ENCODE data around the gene AFF4. TPM values are rescaled to one million over a fixed set of nuclear protein-coding genes. Genes with fewer than 3 reads are reported as not detected.

The AFF4 gene
- total and polyA plus RNA-seq, 2 experiments from 2014 or later = 41.7 to 47.3 TPM

- Histone ChIP-seq H3K9me2 (ENCODE audit: insufficient read depth) (no peaks in the 10 kb centered on the region), H4K20me1 (ENCODE audit: insufficient read depth) (no peaks in the 10 kb centered on the region), H3K79me2 (ENCODE audit: insufficient read depth) (peaks cover 99% of the 10 kb centered on the region), H3K27me3 (replicated peaks; ENCODE audit: insufficient read depth) (no peaks in the 10 kb centered on the region), H3K27ac (no peak overlapping the region), H3F3A (ENCODE audit: insufficient read depth) (peaks cover 34% of the 10 kb centered on the region), H3K4me2 (ENCODE audit: unreplicated experiment) (no peak overlapping the region), H3K36me3 (ENCODE audit: low read depth) (peaks cover 92% of the 10 kb centered on the region), H3K4me1 (ENCODE audit: insufficient read depth) (no peaks in the 10 kb centered on the region), H2AFZ (no peak overlapping the region), H3K9ac (no peak overlapping the region), H3K4me3 (no peak overlapping the region), H3K9me3 (ENCODE audit: low read depth) (no peaks in the 10 kb centered on the region)
- WGBS, 2 experiments (ENCODE audit: low coverage in 1 of 2, low lambda C conversion rate in 2 of 2, missing lambda C conversion rate in 2 of 2) = 91% methylated on average over 7 of the region's 7 CpGs
- no peak for DNase-seq
- in situ Hi-C loops (cut with MboI) = no loop called here
- no peak for TF ChIP-seq EZH2phosphoT487 (IDR thresholded peaks at IDR 0.05; ENCODE audit: insufficient read depth, low read depth)
Observed at GRCh38 chr5:132896685-132897084, 66.7 kb downstream of the AFF4 start.

GRCh38 chr5:132895719-132896305 lies 67.6 kb downstream of the AFF4 start:
- Histone ChIP-seq H3K36me3 (ENCODE audit: low read depth) (peaks cover 92% of the 10 kb centered on the region), H3K9ac (no peak overlapping the region), H3K27ac (no peak overlapping the region), H4K20me1 (ENCODE audit: insufficient read depth) (no peaks in the 10 kb centered on the region), H3K4me3 (no peak overlapping the region), H2AFZ (no peak overlapping the region), H3K27me3 (replicated peaks; ENCODE audit: insufficient read depth) (no peaks in the 10 kb centered on the region), H3K9me2 (ENCODE audit: insufficient read depth) (no peaks in the 10 kb centered on the region), H3K4me2 (ENCODE audit: unreplicated experiment) (no peak overlapping the region), H3K79me2 (ENCODE audit: insufficient read depth) (peaks cover 99% of the 10 kb centered on the region), H3K4me1 (ENCODE audit: insufficient read depth) (no peaks in the 10 kb centered on the region), H3K9me3 (ENCODE audit: low read depth) (no peaks in the 10 kb centered on the region), H3F3A (ENCODE audit: insufficient read depth) (peaks cover 34% of the 10 kb centered on the region)
- DNase-seq = peak; percentile 29
- WGBS, 2 experiments (ENCODE audit: low coverage in 1 of 2, low lambda C conversion rate in 2 of 2, missing lambda C conversion rate in 2 of 2) = 89% methylated on average over 4 of the region's 4 CpGs
- in situ Hi-C loops (cut with MboI) = no loop called here
- TF ChIP-seq EZH2phosphoT487 (IDR thresholded peaks at IDR 0.05; ENCODE audit: insufficient read depth, low read depth) = no peak
- no peak for TF ChIP-seq EZH2 (IDR thresholded peaks at IDR 0.05; ENCODE audit: insufficient read depth, poor library complexity, severe bottlenecking)

DNA sequence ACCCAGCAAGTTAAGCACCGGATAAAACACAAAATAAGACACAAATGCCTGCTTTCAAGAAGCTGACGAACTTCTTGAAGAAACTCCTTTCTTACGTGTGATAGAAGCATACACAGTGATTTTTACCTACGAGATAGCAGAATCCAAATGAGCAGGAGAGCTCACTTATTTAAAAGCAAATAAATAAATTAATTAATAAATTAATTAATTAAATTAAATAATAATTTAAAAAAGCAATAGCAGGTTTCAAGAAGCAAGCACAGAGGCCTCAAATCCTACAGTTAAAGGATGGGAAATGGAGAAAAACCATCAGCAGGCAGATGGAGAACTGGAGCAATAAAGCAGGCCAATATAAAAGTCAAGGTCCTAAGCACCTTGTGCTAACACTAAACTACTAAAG lies 72.6 kb downstream of the AFF4 start:
- H3K4me3 ChIP-seq = no peak overlapping the region
- TF ChIP-seq EZH2 (IDR thresholded peaks at IDR 0.05; ENCODE audit: insufficient read depth, poor library complexity, severe bottlenecking) = no peak
- no peak for TF ChIP-seq EZH2phosphoT487 (IDR thresholded peaks at IDR 0.05; ENCODE audit: insufficient read depth, low read depth)
- no peaks in the 10 kb centered on the region for H3K27me3 ChIP-seq (replicated peaks; ENCODE audit: insufficient read depth)
- in situ Hi-C loops (cut with MboI) = no loop called here
- WGBS, 2 experiments (ENCODE audit: low coverage in 1 of 2, low lambda C conversion rate in 2 of 2, missing lambda C conversion rate in 2 of 2) = 97 to 100% methylated on average over 4 of the region's 4 CpGs
- H3K36me3 ChIP-seq (ENCODE audit: low read depth) = peaks cover 93% of the 10 kb centered on the region
- no peaks in the 10 kb centered on the region for H3K9me2 ChIP-seq (ENCODE audit: insufficient read depth)
- H4K20me1 ChIP-seq (ENCODE audit: insufficient read depth) = no peaks in the 10 kb centered on the region
- H2AFZ ChIP-seq = no peak overlapping the region
- H3K27ac ChIP-seq = no peak overlapping the region
- H3K9me3 ChIP-seq (ENCODE audit: low read depth) = no peaks in the 10 kb centered on the region
- H3K79me2 ChIP-seq (ENCODE audit: insufficient read depth) = peaks cover 77% of the 10 kb centered on the region
- no peak overlapping the region for H3K9ac ChIP-seq
- H3F3A ChIP-seq (ENCODE audit: insufficient read depth) = peaks cover 42% of the 10 kb centered on the region
- no peak overlapping the region for H3K4me2 ChIP-seq (ENCODE audit: unreplicated experiment)
- no peak for DNase-seq
- no peaks in the 10 kb centered on the region for H3K4me1 ChIP-seq (ENCODE audit: insufficient read depth)

- H3K36me3 ChIP-seq (ENCODE audit: low read depth) = peaks cover 85% of the 10 kb centered on the region
- H3K27ac ChIP-seq = no peak overlapping the region
- in situ Hi-C loops (cut with MboI) = no loop called here
Observed at GRCh38 chr5:132889501-132889900, 73.9 kb downstream of the AFF4 start.

GRCh38 chr5:132887283-132887682 lies 76.2 kb downstream of the AFF4 start:
- no peak overlapping the region for H3K9ac ChIP-seq
- H3K9me3 ChIP-seq (ENCODE audit: low read depth) = no peaks in the 10 kb centered on the region
- H3F3A ChIP-seq (ENCODE audit: insufficient read depth) = peaks cover 55% of the 10 kb centered on the region
- no peak for TF ChIP-seq EZH2phosphoT487 (IDR thresholded peaks at IDR 0.05; ENCODE audit: insufficient read depth, low read depth)
- no peak for TF ChIP-seq EZH2 (IDR thresholded peaks at IDR 0.05; ENCODE audit: insufficient read depth, poor library complexity, severe bottlenecking)
- H4K20me1 ChIP-seq (ENCODE audit: insufficient read depth) = no peaks in the 10 kb centered on the region
- no peaks in the 10 kb centered on the region for H3K27me3 ChIP-seq (replicated peaks; ENCODE audit: insufficient read depth)
- no peaks in the 10 kb centered on the region for H3K4me1 ChIP-seq (ENCODE audit: insufficient read depth)
- H3K9me2 ChIP-seq (ENCODE audit: insufficient read depth) = no peaks in the 10 kb centered on the region
- no peak for DNase-seq
- no peak overlapping the region for H3K4me2 ChIP-seq (ENCODE audit: unreplicated experiment)
- H3K79me2 ChIP-seq (ENCODE audit: insufficient read depth) = peaks cover 46% of the 10 kb centered on the region
- WGBS, 2 experiments (ENCODE audit: low coverage in 1 of 2, low lambda C conversion rate in 2 of 2, missing lambda C conversion rate in 2 of 2) = 0 to 10% methylated on average over 1 of the region's 1 CpG
- in situ Hi-C loops (cut with MboI) = no loop called here
- H3K36me3 ChIP-seq (ENCODE audit: low read depth) = peaks cover 81% of the 10 kb centered on the region
- no peak overlapping the region for H3K27ac ChIP-seq
- no peak overlapping the region for H2AFZ ChIP-seq
- no peak overlapping the region for H3K4me3 ChIP-seq

More at GRCh38 chr5:132889501-132889900, 73.9 kb downstream of the AFF4 start:
- Histone ChIP-seq H2AFZ (no peak overlapping the region), H3K4me2 (ENCODE audit: unreplicated experiment) (no peak overlapping the region), H4K20me1 (ENCODE audit: insufficient read depth) (no peaks in the 10 kb centered on the region), H3K9me3 (ENCODE audit: low read depth) (no peaks in the 10 kb centered on the region), H3K27me3 (replicated peaks; ENCODE audit: insufficient read depth) (no peaks in the 10 kb centered on the region), H3F3A (ENCODE audit: insufficient read depth) (peaks cover 46% of the 10 kb centered on the region), H3K4me3 (no peak overlapping the region), H3K9me2 (ENCODE audit: insufficient read depth) (no peaks in the 10 kb centered on the region), H3K79me2 (ENCODE audit: insufficient read depth) (peaks cover 66% of the 10 kb centered on the region), H3K9ac (no peak overlapping the region), H3K4me1 (ENCODE audit: insufficient read depth) (no peaks in the 10 kb centered on the region)
- no peak for TF ChIP-seq EZH2 (IDR thresholded peaks at IDR 0.05; ENCODE audit: insufficient read depth, poor library complexity, severe bottlenecking)
- TF ChIP-seq EZH2phosphoT487 (IDR thresholded peaks at IDR 0.05; ENCODE audit: insufficient read depth, low read depth) = no peak
- DNase-seq = no peak

Data from GM23248 (cell line).